Activated CD8-positive, alpha-beta memory T cell treated with anti-CD3 and anti-CD28 coated beads for 36 hours (primary cell): ENCODE measurements around the gene AMIGO3. TPM values are rescaled to one million over a fixed set of nuclear protein-coding genes. Genes with fewer than 3 reads are reported as not detected.

Source experiments
- total RNA-seq, 2 experiments: library from RNA; stranded (reverse); gene quantifications; one replicate each; pipeline ENCODE4 v1.2.3, GENCODE V29; 2021

AMIGO3 gene
- total RNA-seq, 2 experiments from 2014 or later, result 0.30 TPM; not detected in 1

Other genes starting within 250 kb of the AMIGO3 start
- 10 to 100 TPM; 17.8 to 20.9 TPM for gene DAG1, start 249.4 kb downstream of the AMIGO3 start, total RNA-seq
- gene BSN, start 165.2 kb downstream of the AMIGO3 start, total RNA-seq, result under 1 TPM; 0.25 to 0.30 TPM
- 100 to 1,000 TPM; 186 to 189 TPM for gene APEH, start 45.3 kb downstream of the AMIGO3 start, total RNA-seq
- 1 to 10 TPM; 4.1 to 4.2 TPM for gene MST1, start 30.2 kb downstream of the AMIGO3 start, total RNA-seq
- gene RNF123, start 30.1 kb downstream of the AMIGO3 start, total RNA-seq, result 10 to 100 TPM; 30.5 to 32.2 TPM
- 10 to 100 TPM; 50.7 to 51.8 TPM for gene GMPPB, start 4.3 kb upstream of the AMIGO3 start, total RNA-seq
- gene IP6K1, start 66.9 kb upstream of the AMIGO3 start, total RNA-seq, result 10 to 100 TPM; 38.5 to 40.5 TPM
- gene CDHR4, start 80.2 kb upstream of the AMIGO3 start, total RNA-seq, result not detected
- 1 to 10 TPM; 1.5 to 2.1 TPM for gene INKA1, start 83.6 kb upstream of the AMIGO3 start, total RNA-seq
- gene UBA7, start 94.3 kb upstream of the AMIGO3 start, total RNA-seq, result 10 to 100 TPM; 41.9 to 42.2 TPM
- 10 to 100 TPM; 22.5 to 23.5 TPM for gene TRAIP, start 136.9 kb upstream of the AMIGO3 start, total RNA-seq
- 1 to 10 TPM in 1 of 2 experiments, under 1 TPM in 1; 0.96 to 1.8 TPM for gene CAMKV, start 150.2 kb upstream of the AMIGO3 start, total RNA-seq
- under 1 TPM; 0.80 to 0.99 TPM for gene MST1R, start 184.2 kb upstream of the AMIGO3 start, total RNA-seq
- 10 to 100 TPM; 15.5 to 18.0 TPM for gene MON1A, start 210.1 kb upstream of the AMIGO3 start, total RNA-seq
- gene RBM6, start 220.5 kb upstream of the AMIGO3 start, total RNA-seq, result 10 to 100 TPM; 68.1 to 68.4 TPM